Measurements from ENCODE around the gene MMP17.

The MMP17 gene

DNA sequence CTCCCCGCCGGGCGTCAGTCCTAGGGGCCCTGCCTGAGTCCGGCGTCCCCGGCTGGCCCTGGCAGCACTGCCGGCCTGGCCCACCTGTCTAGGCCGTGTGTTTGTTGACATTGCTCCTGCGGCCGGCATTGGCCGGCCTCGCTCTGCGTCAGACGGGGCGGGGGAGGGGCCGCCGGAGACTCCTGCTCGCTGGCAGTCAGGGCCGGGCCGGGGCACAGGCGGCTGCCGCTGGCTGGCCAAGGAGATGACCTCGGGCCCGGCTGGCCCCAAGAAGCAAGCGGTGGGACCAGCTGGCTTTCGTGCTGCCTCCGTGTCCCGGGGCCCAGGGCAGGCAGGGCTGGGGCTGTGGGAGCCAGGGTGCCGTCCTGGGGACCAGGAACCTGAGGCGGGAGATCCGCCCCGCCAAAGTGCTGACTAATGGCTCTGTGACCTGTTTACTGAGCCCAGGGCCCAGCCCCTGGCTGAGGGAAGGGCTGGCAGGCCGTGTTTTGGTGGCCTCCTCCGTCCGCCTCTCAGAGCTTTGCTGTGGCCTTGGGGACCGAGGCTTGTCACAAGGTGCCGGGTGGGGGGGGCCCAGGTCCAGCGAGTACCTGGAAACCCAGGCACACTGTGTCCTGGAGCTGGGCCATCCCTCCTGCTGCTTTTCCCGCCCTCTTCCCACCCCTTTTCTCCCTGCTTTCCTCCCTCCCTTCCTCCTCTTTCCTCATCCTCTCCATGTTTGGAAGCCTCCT, 68.1 kb downstream of the MMP17 start:
- DNase-seq, result peak; percentile 86

GRCh38 chr12:131896811-131897270, 68.6 kb downstream of the MMP17 start:
- no peak for DNase-seq

- no peak for DNase-seq
These were observed 69.1 kb downstream of the MMP17 start for GRCh38 chr12:131897276-131897675.

GRCh38 chr12:131897875-131898274, 69.7 kb downstream of the MMP17 start:
- no peak for DNase-seq

DNA sequence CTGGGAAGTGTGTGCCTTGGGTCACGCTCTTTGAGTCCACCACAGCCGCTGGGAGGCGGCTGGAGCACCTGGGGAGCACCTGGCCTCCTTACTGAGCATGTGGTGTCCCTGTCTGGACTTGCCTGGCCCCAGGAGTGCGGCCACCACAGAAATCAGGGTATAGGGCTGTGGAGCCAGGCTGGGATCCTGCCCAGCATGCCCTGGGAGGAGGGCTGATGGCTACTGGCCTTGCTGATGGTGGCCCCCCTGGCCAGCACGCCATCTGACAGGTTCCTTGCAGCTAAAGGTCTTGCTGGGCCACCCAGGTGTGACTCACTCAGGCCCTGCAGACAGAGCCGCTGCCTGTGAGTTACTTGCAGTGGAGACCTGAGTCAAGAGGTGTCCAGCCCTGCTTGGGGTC, 72.2 kb downstream of the MMP17 start:
- DNase-seq, result no peak
